GM20431 (cell line): Measurements from ENCODE around the gene GALNT2.

ENCODE experiments used
- in situ Hi-C: fragments of 300-500 bp; cut with MseI, MboI; formaldehyde crosslinking; loops from one replicate; pipeline ENCODE4 v1.15.0; 2020; ENCODE audit warnings: low sequenced_read_pairs; ENCODE audit not compliant: unreplicated experiment

The GALNT2 gene

DNA sequence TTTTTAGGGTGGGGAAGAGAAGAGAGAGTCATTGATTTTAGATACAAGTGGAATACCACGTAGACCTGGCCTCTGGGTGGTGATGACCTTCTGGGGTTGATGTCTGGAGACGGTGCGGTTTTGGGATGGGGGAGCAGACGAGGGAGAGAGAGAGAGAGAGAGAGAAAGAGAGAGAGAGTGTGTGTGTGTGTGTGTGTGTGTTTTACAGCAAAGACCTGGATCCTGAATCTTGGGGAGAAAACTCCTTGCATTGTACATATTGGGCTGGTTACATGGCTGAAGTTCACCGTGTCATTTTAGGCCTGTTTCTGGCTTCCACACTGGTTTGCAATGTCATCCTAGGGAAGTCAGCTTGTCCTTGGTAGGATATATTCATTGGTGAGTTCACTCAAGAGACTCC, 89.0 kb downstream of the GALNT2 start:
- in situ Hi-C loops, result no loop called here

DNA sequence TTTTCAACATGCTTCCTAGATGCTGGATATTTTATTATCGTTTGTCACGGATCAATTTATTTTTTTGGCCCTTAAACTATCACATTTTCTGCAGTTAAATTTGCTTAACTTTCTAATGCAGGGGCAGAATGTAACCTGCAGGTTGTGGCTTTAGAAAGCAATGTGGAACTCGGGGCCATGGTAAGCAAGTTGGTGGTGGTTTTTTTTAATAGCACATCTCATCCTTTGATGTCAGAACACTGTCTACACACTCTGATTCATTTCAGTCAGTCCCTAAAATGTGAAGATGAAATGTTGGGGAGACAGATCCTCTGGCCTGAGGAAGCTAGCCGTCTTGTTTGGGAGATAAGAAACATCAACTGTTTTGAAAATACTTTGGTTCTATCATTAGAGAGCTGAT, 89.5 kb downstream of the GALNT2 start:
- in situ Hi-C loops, result no loop called here

DNA sequence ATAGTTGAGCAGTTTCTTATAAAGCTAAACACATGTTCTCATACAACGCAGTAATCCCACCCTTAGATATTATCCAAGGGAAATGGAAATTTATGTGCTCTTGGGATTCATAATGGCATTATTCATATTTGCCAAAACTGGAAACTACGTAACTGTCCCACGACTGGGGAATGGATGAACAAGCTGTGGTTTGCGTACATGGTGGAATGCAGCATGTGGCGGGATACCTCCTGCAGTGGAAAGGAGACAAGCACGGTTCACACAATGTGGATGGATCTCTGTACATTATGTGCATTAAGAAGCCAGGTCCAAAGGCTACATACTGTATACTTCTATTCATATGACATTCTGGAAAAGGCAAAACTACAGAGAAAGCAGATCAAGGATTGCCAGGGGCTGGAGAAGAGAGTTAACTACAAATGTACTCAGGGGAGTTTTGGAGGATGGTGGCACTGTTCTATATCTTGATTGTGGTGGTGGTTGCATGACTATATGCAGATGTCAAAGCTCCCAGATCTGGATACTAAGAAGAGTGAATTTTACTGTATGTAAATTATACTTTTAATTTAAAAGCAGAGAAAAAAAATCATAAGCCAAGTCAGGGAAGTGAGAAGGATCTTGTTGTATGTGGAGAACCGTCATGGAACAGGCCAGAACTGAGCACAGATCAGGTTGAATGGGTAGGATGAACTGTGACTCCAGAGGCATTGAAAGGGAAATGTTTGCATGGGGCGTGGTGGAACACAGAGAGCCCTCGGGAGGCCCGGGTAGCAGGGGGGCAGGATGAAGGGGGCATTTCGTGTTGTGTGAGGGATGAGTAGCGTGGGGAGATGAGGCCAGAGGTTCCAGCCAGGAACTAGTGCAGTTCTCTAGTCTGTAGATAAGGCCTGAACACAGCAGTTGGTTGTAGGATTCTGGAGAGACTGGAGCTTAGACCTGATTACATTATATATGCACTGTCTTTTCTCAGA, 90.7 kb downstream of the GALNT2 start:
- in situ Hi-C loops, result no loop called here

DNA sequence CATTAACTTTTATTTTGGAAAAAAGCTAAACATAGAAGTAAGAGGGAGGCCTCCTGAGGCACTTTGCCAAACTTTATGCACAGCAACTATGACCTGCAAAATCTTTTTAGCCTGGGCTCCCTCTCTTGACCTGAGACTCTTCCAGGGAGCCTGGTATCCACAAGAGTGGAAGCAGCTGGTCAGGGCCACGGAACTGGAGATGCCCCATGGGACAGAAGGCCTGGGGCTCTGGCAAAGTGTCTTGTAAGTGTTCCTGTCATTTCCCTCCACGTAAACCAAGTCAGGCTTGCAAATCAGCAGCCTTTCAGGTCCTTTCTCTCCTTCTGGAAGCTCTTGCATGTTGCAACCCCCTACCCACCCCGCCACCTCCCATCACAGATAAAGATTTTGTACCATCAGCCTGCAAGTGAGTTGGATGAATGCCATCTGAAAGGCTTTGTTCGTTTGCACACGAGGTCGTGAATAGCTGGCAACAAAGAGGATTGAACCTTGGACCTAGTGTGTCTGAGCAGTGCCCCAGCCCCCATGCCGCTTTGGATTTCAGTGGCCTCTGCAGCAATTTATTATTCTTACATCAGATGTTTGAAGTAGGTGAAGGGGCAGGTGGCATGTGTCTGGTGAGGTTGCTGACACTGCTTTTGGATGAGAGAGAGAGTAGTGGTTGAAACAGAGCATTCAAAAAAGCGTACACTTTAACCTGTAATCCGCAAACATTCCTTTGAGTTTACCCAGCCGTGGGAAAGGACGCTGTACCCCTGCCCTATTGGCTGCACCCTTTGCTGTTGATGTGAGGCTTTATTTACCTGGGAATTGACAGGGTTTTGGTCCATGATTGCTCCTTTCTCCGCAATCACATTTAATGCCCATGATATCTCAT, 91.6 kb downstream of the GALNT2 start:
- in situ Hi-C loops, result no loop called here

DNA sequence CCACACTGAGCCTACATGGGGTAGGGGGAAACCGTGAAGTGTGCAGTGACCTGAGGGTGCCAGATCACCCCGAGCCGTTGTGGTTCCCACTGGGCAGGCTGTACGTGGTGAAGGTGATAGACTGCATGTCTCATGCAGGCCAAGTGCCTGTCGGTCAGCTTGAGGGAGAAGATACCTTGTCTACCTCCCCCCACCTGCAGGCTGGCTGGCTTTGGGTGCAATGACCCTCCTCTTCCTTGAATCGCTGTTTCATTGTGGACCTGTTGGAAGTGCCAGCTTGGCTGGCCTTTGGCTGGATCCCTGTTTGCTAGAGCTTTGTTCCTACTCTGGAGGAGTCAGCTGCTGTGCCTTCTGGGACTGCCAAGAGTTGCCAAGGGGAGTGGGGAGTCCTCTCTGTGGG, 92.5 kb downstream of the GALNT2 start:
- in situ Hi-C loops, result no loop called here

DNA sequence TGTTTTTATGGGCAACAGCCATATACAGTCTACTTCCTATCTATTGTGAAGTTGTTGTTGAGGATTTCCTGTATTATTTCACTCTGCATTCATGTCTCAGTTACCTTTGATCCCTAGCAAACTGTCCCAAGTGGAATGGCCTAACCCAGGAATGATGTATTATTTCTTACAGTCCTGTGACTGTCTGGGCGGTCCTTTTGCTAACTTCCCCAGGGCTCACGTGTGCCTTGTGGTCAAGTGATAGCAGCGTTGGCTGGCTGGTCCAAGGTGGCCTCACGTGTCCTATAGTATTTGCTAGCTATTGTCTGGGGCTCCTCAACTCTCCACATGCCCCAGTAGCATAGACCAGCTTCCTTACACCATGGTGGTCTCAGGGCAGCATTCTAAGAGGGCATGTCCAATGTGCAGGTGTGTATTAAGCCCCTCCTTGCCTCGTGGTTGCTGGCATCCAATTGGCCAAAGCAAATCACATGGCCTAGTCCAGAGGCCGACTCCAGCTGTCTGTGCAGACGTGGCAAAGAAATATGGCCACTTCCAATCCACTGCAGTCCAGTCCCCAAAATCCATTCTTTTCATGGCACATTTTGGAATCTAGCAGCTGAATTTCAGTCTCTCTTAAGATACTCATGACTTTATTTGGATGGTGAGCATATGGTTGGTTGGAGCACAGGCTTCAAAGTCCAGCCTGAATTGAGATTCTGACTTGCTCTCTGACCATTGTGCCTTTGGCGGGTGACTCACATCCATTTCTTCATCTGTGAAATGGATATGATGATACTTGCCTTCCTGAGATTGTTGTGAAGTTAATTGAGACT, 94.1 kb downstream of the GALNT2 start:
- in situ Hi-C loops, result no loop called here

DNA sequence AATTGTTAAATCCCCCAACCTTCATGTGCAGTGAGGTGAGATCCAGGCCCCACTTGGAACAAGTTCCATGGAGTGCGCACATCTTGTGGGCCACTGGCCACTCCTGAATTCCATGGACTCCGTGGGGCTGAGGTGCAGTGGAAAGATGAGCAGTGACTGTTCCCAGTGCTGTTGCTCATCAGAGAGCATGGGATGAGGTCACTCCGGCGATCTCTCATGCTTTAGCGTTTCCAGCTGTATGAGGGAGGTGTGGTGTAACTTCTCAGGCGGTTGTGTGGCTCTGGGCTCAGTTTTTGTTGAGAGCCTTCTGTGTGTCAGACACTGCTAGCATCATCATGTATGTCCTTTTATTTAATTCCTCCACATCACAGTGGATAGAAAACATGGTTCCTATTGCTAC, 96.2 kb downstream of the GALNT2 start:
- in situ Hi-C loops, result no loop called here

DNA sequence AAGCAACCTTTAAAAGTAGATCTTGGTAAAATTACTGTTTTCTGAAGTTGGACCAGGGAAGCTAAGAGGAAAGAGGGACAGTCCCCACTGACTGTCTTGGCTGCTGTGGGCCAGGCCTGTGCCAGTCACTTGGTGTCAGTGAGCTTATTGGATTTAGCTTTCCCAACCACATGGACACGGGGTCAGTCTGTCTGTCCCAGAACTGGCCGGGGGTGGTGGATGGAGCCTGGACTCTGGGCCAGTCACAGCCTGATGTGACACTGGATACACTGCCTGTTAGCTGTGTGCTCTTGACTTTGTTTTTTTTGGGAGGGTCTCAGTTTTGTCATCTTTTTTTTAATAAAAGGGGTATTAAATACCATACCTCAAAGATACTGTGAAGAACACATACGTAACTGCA, 96.7 kb downstream of the GALNT2 start:
- in situ Hi-C loops, result no loop called here

DNA sequence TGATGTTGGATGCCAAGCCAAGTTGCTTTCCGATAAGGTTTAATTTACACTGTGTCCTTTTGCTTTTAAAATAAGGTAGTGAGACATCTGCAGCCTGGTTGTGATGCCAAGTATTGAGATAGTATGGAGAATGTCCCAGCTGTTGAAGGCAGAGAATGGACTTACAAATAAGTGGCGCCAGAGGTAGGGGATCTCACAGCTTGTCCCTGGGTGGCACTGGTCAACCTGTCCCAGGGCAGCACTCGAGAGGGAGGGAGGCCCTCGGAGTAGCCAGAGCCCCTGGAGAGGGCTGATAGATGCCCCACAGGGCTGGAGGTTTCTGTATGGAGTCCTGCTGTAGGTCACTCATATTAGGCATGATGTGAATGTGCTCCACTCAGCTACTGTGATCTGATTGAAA, 98.5 kb downstream of the GALNT2 start:
- in situ Hi-C loops, result no loop called here

DNA sequence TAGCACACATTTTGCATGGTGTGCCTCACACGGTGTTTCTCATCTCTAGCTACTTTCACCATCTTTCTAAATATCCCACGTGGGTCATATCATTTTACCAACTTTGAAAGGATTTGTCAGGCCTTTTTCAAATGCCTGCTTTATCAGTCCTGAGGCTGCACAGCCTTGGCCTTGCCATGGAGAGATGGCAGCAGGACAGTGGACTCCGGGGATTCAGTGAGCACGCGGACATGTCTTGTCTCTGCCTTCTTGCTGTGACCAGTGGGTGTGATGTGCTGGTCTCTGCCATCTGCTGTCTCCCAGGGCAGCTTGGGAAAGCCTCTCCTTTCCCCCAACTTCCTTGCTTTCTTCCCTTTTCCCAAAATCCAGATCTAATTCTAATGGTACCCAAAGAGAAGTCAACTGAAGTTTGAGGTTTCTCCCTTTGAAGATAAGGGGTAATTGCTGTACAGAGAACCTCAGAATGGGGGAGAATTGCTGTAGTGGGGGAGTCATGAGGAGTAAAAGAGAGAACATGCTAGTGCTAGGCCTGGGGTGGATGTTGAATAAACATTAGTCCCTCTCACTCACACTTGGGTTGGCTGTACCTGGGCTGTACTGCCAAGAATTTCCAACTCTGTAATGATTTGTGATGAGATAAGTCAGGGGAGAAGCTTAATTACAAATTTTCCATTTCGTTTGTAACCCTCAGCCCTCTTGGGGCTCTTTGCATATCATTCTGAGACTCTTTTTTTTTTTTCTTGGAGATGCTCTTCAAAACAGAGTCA, 99.5 kb downstream of the GALNT2 start:
- in situ Hi-C loops, result no loop called here

DNA sequence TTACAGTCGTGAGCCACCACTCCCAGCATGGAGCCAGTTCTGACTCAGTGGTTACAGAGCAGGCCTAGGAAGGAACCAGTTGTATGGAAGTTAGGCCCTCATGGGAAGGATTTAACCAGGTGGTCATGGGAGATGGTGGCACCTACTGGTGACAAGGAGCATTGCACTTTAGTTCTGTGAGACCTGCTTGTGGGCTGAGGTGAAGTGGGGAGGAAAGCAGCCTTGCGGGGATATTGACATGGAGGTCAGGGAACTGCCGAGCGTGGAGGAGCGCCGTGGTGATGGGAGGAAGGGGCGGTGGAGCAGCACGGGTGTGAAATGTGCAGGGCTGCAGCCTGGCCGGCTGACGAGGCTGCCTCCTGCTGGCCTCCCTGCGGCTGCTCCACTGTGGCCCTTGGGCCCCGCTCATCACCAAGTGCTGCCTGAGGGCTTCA, 100.4 kb downstream of the GALNT2 start:
- in situ Hi-C loops, result no loop called here

DNA sequence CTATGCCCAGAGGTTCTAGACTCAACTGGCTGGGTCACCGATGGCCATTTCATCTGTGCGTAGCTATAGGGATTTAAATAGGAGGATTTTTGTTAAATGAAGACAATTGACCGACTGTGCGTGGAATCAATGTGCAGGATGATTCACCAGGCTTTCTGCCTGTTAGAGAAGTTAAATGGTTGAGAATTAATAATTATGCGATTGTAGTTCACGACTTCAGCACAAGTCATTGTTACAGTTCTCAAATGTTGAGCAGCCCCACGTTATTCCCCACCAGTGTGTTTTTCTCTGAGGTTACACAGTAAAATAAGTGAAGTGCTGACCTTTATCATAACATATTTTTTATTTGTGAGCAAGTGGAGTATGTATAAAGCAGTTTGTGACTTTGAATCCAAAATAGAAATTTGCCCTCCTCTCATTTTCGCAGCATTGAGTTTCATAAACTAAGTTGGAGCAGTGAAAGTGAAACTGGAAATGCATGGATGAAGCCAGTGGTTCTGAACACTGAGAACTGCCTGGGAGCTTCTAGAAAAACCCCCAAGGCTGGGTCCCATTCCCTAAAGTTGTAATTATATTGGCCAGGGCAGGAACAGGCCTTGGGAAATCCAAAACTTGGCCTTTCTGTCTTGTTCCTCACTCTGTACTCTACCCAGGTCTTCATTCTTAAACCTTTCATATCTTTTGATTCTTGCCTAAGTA, 102.6 kb downstream of the GALNT2 start:
- in situ Hi-C loops, result no loop called here

DNA sequence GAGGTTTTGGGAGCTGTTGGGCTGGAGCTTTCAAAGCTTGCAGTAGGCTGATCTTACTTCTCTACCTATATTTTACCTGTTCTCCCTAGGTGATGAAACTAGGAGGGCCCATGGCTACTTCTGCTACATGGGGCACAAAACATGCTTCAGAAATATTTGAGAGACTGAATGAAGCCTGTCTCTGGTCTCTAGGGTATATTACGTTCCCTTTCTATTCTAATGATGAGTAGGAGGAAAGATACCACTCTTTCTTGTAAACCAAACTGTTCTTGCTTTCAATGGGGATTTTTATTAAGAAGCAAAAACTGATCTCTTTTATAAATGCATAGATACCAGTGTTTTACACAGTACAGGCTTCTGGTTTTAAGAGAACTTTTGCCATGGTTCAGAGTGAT, 103.1 kb downstream of the GALNT2 start:
- in situ Hi-C loops, result no loop called here

DNA sequence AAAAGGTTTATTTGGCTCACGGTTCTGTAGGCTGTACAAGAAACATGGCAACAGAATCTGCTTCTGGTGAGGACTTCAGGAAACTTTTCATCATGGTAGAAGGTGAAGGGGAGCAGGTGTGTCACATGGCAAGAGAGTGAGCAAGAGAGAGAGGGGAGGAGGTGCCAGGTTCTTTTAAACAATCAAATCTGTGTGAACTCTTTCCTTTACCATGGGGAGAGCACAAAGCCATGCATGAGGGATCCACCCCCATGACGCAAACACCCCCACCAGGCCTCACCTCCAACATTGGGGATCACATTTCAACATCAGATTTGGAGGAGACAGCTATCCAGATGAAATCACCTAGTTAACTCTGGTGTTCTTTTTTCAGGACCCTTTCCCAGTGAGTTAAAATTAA, 103.6 kb downstream of the GALNT2 start:
- in situ Hi-C loops, result no loop called here

DNA sequence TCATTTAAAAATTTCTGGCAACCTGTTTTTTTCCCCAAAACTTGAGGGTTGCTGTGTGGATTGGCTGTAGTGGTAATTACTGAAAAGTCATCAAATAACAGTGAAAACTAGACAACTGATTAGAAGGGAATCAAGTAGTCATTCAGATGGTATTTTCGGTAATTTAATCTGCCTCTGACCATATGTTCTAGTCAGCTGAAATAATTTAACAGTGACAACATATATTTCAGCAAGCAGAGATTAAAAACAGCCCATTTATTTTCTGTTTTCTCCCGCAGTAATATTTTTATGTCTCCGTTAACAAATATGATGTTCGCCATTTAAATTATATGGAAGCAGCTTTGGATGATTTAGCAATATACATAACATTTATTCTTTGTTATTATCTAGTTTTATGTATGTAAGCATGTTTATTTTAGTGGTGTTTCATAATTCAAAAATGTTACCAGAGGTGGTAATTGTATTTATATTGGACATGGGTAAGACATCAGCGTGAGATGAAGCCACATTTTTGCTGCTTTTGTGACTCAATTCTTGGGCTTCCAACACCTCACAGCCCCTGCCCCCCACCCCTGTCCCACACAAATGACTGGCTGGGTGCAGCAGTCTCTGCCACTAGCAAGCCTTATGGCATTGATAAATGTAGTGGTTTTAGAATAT, 104.4 kb downstream of the GALNT2 start:
- in situ Hi-C loops, result no loop called here

DNA sequence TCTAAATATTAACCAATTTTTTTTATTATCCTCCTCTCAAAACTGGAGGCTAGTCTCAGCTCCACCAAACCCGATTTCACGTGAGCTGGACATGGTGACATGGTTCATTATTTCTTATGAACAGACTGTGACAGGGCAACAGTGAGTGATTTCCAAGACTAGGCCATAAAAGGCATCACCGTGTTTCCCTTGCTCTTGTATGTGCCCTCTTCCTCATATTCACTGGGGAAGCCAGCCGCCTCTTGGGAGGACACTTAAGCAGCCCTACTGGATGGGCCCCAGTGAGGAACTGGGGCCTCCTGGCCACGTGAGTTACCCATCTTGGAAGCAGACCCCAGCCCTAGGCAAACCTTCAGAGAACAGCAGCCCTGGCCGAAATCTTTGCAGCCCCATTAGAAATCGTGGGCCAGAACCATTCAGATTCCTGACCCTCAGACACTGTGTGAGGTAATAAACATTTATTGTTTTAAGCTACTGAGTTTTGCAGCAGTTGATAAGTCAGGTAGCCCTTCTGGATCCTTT, 105.0 kb downstream of the GALNT2 start:
- in situ Hi-C loops, result no loop called here

DNA sequence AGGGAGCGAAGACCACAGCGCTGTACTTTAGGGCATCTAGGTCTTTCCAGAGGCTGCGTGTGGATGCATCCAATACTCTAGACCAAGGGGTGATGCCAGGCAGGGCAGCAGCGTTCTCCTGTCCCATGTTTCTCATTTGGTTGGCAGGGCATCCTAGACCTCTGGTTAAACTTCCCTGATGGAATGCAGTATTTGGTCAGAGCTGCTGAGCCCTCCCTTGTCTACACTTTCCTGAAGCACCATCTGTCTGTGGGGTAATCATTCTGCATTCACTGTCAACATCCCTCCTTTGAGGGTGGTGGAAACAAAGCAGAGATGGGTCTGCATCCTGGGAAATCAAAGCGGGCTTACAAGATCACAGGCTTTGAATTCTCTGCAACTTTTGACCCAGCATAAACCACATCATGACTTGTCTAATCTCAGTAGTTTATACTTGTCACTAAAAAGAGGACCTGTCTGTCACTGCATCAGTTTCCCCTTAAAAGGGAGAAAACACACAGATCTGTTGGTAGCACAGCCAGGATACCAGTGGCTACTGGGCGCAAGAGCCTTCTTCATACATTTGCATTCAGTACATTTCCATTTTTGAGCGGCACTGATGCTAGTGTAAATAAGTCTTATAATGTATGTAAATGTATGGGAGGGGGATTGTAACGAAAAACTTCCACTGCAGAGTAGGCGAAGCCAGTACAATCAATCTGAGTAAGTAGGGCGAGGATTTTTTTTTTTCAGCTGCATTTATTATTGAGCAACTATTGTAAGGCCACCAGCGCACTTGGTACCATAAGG, 106.3 kb downstream of the GALNT2 start:
- in situ Hi-C loops, result no loop called here
